CD14-positive monocyte (primary cell): ENCODE measurements around the gene TMEM101. TPM values are rescaled to one million over a fixed set of nuclear protein-coding genes. Genes with fewer than 3 reads are reported as not detected.

ENCODE experiments used
- DNase-seq, 3 donors: peaks; one replicate each; pipeline ENCODE4 v3.0.0-alpha.2; 2011 to 2022
- H2AFZ ChIP-seq: 2 replicates; pipeline ENCODE4 v1.6.0; 2012; ENCODE audit warnings: mild to moderate bottlenecking, low read depth, low read length, inconsistent platforms; ENCODE audit not compliant: insufficient read depth, poor library complexity, severe bottlenecking
- H3K27ac ChIP-seq, 2 donors: 1 replicate in 1 of 2; 2 replicates in 1 of 2; pipeline ENCODE4 v1.5.1; 2012 to 2013; ENCODE audit warnings: low read length in 2 of 2, control low read depth in 1 of 2, inconsistent platforms in 1 of 2, low read depth in 1 of 2, mild to moderate bottlenecking in 1 of 2
- H3K27me3 ChIP-seq, 2 donors: one replicate each; pipeline versions ENCODE4 v1.6.0 to v1.6.1; 2011 to 2013; ENCODE audit warnings: low read length in 2 of 2; ENCODE audit not compliant: control insufficient read depth in 2 of 2, insufficient read depth in 2 of 2
- H3K36me3 ChIP-seq, 2 donors: replicated peaks in 1 of 2; 1 replicate in 1 of 2; 2 replicates in 1 of 2; pipeline versions ENCODE4 v1.5.1 to v1.6.1; 2012 to 2013; ENCODE audit warnings: low read length in 2 of 2, control low read depth in 1 of 2, inconsistent platforms in 1 of 2, mild to moderate bottlenecking in 1 of 2; ENCODE audit not compliant: insufficient read depth in 2 of 2, control insufficient read depth in 1 of 2
- H3K4me1 ChIP-seq, 2 donors: 1 replicate in 1 of 2; 2 replicates in 1 of 2; pipeline versions ENCODE4 v1.5.1 to v1.6.1; 2012 to 2013; ENCODE audit warnings: low read length in 2 of 2, control low read depth in 1 of 2, inconsistent platforms in 1 of 2, mild to moderate bottlenecking in 1 of 2, moderate library complexity in 1 of 2; ENCODE audit not compliant: insufficient read depth in 2 of 2, control insufficient read depth in 1 of 2
- H3K4me2 ChIP-seq: replicated peaks from 2 replicates; pipeline ENCODE3; 2012; ENCODE audit warnings: low read length, moderate library complexity, mild to moderate bottlenecking; ENCODE audit not compliant: poor library complexity, severe bottlenecking; ENCODE audit errors: extremely low read depth
- H3K4me3 ChIP-seq, 3 experiments: fragments of 200-600 bp in 1 of 3; sonication (generic) in 1 of 3; replicated peaks in 1 of 3; 1 replicate in 2 of 3; 2 replicates in 1 of 3; pipeline ENCODE4 v1.5.1; 2011 to 2013; ENCODE audit warnings: low read length in 3 of 3, mild to moderate bottlenecking in 3 of 3, control low read depth in 2 of 3, low read depth in 2 of 3, inconsistent platforms in 1 of 3, moderate library complexity in 1 of 3
- H3K79me2 ChIP-seq: 2 replicates; pipeline ENCODE4 v1.6.0; 2012; ENCODE audit warnings: mild to moderate bottlenecking, control low read depth, inconsistent platforms, low read length, moderate library complexity; ENCODE audit not compliant: insufficient read depth
- H3K9ac ChIP-seq: 2 replicates; pipeline ENCODE4 v1.6.0; 2017; ENCODE audit warnings: low read length, mild to moderate bottlenecking; ENCODE audit not compliant: insufficient read depth, poor library complexity, severe bottlenecking
- H3K9me3 ChIP-seq, 2 donors: replicated peaks in 1 of 2; 1 replicate in 1 of 2; 2 replicates in 1 of 2; pipeline versions ENCODE4 v1.5.1 to v1.6.1; 2012 to 2013; ENCODE audit warnings: low read length in 2 of 2, control low read depth in 1 of 2; ENCODE audit not compliant: control insufficient read depth in 1 of 2, insufficient read depth in 1 of 2
- H4K20me1 ChIP-seq: 2 replicates; pipeline ENCODE4 v1.6.0; 2012; ENCODE audit warnings: mild to moderate bottlenecking, low read length, control low read depth, moderate library complexity; ENCODE audit not compliant: insufficient read depth
- H3K27ac Mint-ChIP-seq, 7 donors: one replicate each; pipeline ENCODE4 v1.8.0; 2020; ENCODE audit warnings: mild to moderate bottlenecking in 7 of 7, mixed read lengths in 7 of 7, moderate library complexity in 6 of 7, inconsistent platforms in 2 of 7
- H3K27me3 Mint-ChIP-seq, 3 donors: one replicate each; pipeline ENCODE4 v1.8.0; 2021 to 2022; ENCODE audit warnings: low read depth in 3 of 3, mild to moderate bottlenecking in 3 of 3, mixed read lengths in 3 of 3, moderate library complexity in 3 of 3, inconsistent platforms in 1 of 3
- H3K36me3 Mint-ChIP-seq, 2 donors: one replicate each; pipeline ENCODE4 v1.8.0; 2020; ENCODE audit warnings: mixed read lengths in 2 of 2, inconsistent platforms in 1 of 2, mild to moderate bottlenecking in 1 of 2
- H3K4me1 Mint-ChIP-seq: one replicate; pipeline ENCODE4 v1.8.0; 2020; ENCODE audit warnings: mild to moderate bottlenecking, mixed read lengths
- H3K4me3 Mint-ChIP-seq, 2 donors: one replicate each; pipeline ENCODE4 v1.8.0; 2020; ENCODE audit warnings: mild to moderate bottlenecking in 2 of 2, mixed read lengths in 2 of 2, moderate library complexity in 1 of 2
- H3K9me3 Mint-ChIP-seq, 7 donors: one replicate each; pipeline ENCODE4 v1.8.0; 2020 to 2022; ENCODE audit warnings: mixed read lengths in 7 of 7, mild to moderate bottlenecking in 6 of 7, moderate library complexity in 6 of 7, inconsistent platforms in 2 of 7
- WGBS: methylation state at CpG from one replicate; pipeline ENCODE4 v1.1.5; 2013; ENCODE audit warnings: missing lambda C conversion rate; ENCODE audit not compliant: insufficient coverage; 5-methylcytosine and 5-hydroxymethylcytosine counted together
- intact Hi-C, 2 donors: fragments of 100-400 bp; cut with micrococcal nuclease; formaldehyde crosslinking; loops; one replicate each; pipeline versions ENCODE4 v1.15.0 to v1.15.1; 2023
- polyA plus RNA-seq, 3 donors: library from polyadenylated mRNA; depleted of rRNA in 1 of 3; unstranded in 2 of 3; stranded (reverse) in 1 of 3; fragments of 300-500 nt in 2 of 3; fragments of >200 nt in 1 of 3; fragmentation: Illumina TruSeq in 2 of 3; gene quantifications; 1 replicate in 2 of 3; 2 replicates in 1 of 3; pipeline ENCODE4 v1.2.3, GENCODE V29; 2012 to 2021
- TF ChIP-seq, protein P1 (sequence below): fragments of 200-600 bp; IDR thresholded peaks from one replicate; pipeline ENCODE4 v1.8.0; 2022; ENCODE audit warnings: antibody characterized with exemption, mild to moderate bottlenecking

TMEM101 gene
- polyA plus RNA-seq, 3 donors, result 17.3 to 41.4 (median 33.6) TPM

DNA sequence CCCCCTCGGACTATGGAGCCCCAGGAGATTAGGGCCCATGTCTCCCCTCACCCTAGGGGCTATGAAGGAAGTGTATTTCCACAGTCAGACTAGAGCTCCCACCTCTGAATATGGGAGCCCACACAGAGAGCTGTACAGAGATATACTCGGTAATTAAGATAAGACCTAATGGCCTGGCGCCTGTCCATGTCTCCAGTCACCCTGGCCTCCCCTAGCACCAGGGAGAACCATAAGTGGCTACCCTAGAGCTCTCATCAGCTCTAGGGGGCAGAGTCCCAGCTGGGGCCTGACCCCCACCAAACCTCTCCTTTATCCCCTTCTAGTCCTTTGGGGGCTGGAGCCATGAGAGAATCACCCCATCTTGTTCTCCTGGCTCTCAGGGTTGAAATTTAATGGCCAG is 2.4 kb downstream of the TMEM101 start:
- peaks cover 2 to 4% (median 2%) of the 10 kb centered on the region in 3 donors for H3K27me3 Mint-ChIP-seq
- no peaks in the 10 kb centered on the region for H3K9me3 Mint-ChIP-seq
- Histone ChIP-seq H3K4me1 (peaks cover 26 to 33% of the 10 kb centered on the region in 2 donors), H3K27ac (no peak overlapping the region), H3K4me3 (no peak overlapping the region), H3K9me3 (no peaks in the 10 kb centered on the region), H3K4me2 (no peak overlapping the region), H3K79me2 (peaks cover 14% of the 10 kb centered on the region), H4K20me1 (peaks cover 5% of the 10 kb centered on the region), H2AFZ (no peak overlapping the region), H3K9ac (no peak overlapping the region), H3K36me3 (peaks cover 12 to 32% of the 10 kb centered on the region in 2 donors), H3K27me3 (no peaks in the 10 kb centered on the region)
- peaks cover 28 to 33% of the 10 kb centered on the region in 2 donors for H3K36me3 Mint-ChIP-seq
- no peak overlapping the region for H3K4me3 Mint-ChIP-seq
- intact Hi-C loops, result no loop called here
- H3K27ac Mint-ChIP-seq, result peak overlapping the region in 1 of 7 donors; percentile 25
- TF ChIP-seq, protein P1, sequence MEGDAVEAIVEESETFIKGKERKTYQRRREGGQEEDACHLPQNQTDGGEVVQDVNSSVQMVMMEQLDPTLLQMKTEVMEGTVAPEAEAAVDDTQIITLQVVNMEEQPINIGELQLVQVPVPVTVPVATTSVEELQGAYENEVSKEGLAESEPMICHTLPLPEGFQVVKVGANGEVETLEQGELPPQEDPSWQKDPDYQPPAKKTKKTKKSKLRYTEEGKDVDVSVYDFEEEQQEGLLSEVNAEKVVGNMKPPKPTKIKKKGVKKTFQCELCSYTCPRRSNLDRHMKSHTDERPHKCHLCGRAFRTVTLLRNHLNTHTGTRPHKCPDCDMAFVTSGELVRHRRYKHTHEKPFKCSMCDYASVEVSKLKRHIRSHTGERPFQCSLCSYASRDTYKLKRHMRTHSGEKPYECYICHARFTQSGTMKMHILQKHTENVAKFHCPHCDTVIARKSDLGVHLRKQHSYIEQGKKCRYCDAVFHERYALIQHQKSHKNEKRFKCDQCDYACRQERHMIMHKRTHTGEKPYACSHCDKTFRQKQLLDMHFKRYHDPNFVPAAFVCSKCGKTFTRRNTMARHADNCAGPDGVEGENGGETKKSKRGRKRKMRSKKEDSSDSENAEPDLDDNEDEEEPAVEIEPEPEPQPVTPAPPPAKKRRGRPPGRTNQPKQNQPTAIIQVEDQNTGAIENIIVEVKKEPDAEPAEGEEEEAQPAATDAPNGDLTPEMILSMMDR, result no peak
- DNase-seq, result no peak
- WGBS, result 93% methylated on average over 2 of the region's 3 CpGs
- peaks cover 37% of the 10 kb centered on the region for H3K4me1 Mint-ChIP-seq

DNA sequence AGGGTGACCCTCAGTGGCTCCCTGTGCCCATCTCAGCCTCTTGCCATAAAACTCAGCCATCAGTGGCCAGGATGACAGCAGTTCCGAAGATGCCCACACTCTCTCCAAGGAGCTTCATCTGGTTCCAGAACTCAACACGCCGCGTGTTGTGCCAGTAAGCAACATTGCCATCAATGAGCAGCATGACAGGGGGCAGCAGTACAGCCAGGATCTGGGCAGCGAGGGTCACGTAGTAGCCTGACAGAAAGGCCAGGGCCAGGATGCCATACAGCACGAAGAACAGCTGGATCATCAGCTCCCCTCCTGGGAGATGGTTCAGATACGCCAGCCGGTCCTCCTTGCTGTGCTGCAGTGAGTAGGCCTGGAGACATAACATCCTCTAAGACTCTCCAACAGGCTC is 2.9 kb downstream of the TMEM101 start:
- Histone ChIP-seq H3K4me1 (peaks cover 30 to 37% of the 10 kb centered on the region in 2 donors), H3K4me3 (no peak overlapping the region), H3K9ac (no peak overlapping the region), H3K36me3 (peaks cover 12 to 32% of the 10 kb centered on the region in 2 donors), H4K20me1 (peaks cover 5% of the 10 kb centered on the region), H3K4me2 (no peak overlapping the region), H2AFZ (no peak overlapping the region), H3K27me3 (no peaks in the 10 kb centered on the region), H3K9me3 (no peaks in the 10 kb centered on the region), H3K79me2 (peaks cover 14% of the 10 kb centered on the region), H3K27ac (no peak overlapping the region)
- H3K27ac Mint-ChIP-seq, result no peak overlapping the region
- peaks cover 41% of the 10 kb centered on the region for H3K4me1 Mint-ChIP-seq
- DNase-seq, result no peak
- peaks cover 2 to 4% (median 2%) of the 10 kb centered on the region in 3 donors for H3K27me3 Mint-ChIP-seq
- intact Hi-C loops, result no loop called here
- 99% methylated on average over 9 of the region's 9 CpGs for WGBS
- TF ChIP-seq, protein P1, result no peak
- peaks cover 28 to 33% of the 10 kb centered on the region in 2 donors for H3K36me3 Mint-ChIP-seq
- H3K4me3 Mint-ChIP-seq, result no peak overlapping the region
- H3K9me3 Mint-ChIP-seq, result no peaks in the 10 kb centered on the region
